Calu3 (cell line): ENCODE measurements around the gene LSAMP. TPM values are rescaled to one million over a fixed set of nuclear protein-coding genes. Genes with fewer than 3 reads are reported as not detected.
A peak's percentile ranks its signal among the peaks of the same experiment; 100 is the strongest.

Source experiments
- BruUV-seq: library from RNA; stranded (reverse); fragments of 400-500 nt; replicated peaks from 2 replicates; lab custom pipeline; 2021; lab: Mats Ljungman, UMichigan
- CTCF ChIA-PET: fragments of 300-600 bp; sonication (Branson Sonifier 250); formaldehyde crosslinking; loops from one replicate; lab custom pipeline; 2022; ENCODE audit warnings: antibody characterized with exemption; lab: Charles Lee
- DNase-seq: peaks from one replicate; pipeline ENCODE4 v3.0.0; 2022
- H3K27ac Mint-ChIP-seq: one replicate; pipeline ENCODE4 v1.8.0; 2022; ENCODE audit warnings: mixed read lengths; ENCODE audit not compliant: unreplicated experiment
- H3K27me3 Mint-ChIP-seq: one replicate; pipeline ENCODE4 v1.8.0; 2022; ENCODE audit warnings: mixed read lengths; ENCODE audit not compliant: unreplicated experiment
- H3K36me3 Mint-ChIP-seq: one replicate; pipeline ENCODE4 v1.8.0; 2022; ENCODE audit warnings: mild to moderate bottlenecking, moderate library complexity, mixed read lengths; ENCODE audit not compliant: insufficient read depth, unreplicated experiment
- H3K4me1 Mint-ChIP-seq: one replicate; pipeline ENCODE4 v1.8.0; 2022; ENCODE audit warnings: mild to moderate bottlenecking, low read depth, mixed read lengths; ENCODE audit not compliant: unreplicated experiment
- H3K4me3 Mint-ChIP-seq: one replicate; pipeline ENCODE4 v1.8.0; 2022; ENCODE audit warnings: mild to moderate bottlenecking, low read depth, moderate library complexity, mixed read lengths; ENCODE audit not compliant: unreplicated experiment
- H3K9me3 Mint-ChIP-seq: one replicate; pipeline ENCODE4 v1.8.0; 2022; ENCODE audit warnings: low read depth, mixed read lengths; ENCODE audit not compliant: unreplicated experiment
- CTCF ChIP-seq: fragments of 200-600 bp; IDR thresholded peaks from one replicate; pipeline ENCODE4 v1.8.0; 2022; ENCODE audit warnings: antibody characterized with exemption; ENCODE audit not compliant: unreplicated experiment
- intact Hi-C: fragments of 100-400 bp; cut with micrococcal nuclease; formaldehyde crosslinking; loops from one replicate; pipeline ENCODE4 v1.10.0; 2022; ENCODE audit not compliant: unreplicated experiment
- total RNA-seq: library from RNA; stranded (reverse); gene quantifications from 2 replicates; pipeline ENCODE4 v1.2.3, GENCODE V29; 2022

LSAMP gene
- total RNA-seq, 1 experiment from 2014 or later = 0.90 TPM

- no TSS peak for BruUV-seq
- CTCF ChIA-PET = no interaction called here
Measured at GRCh38 chr3:116141724-116142123, 303.6 kb downstream of the LSAMP start.

GRCh38 chr3:116140100-116140689, 305.1 kb downstream of the LSAMP start:
- DNase-seq = no peak
- no peaks in the 10 kb centered on the region for H3K4me1 Mint-ChIP-seq
- no peaks in the 10 kb centered on the region for H3K27me3 Mint-ChIP-seq
- TF ChIP-seq CTCF = peak; percentile 83
- CTCF ChIA-PET = interaction anchor here (1.0 kb wide), 1 partner anchor 314 kb away, joined by 3 read pairs; no protein-coding TSS in a partner anchor
- no TSS peak for BruUV-seq
- no peaks in the 10 kb centered on the region for H3K36me3 Mint-ChIP-seq
- no peak overlapping the region for H3K4me3 Mint-ChIP-seq
- no peak overlapping the region for H3K27ac Mint-ChIP-seq
- no peaks in the 10 kb centered on the region for H3K9me3 Mint-ChIP-seq
- intact Hi-C loops = loop anchor here (1.0 to 10.0 kb wide), 4 partner anchors 197 to 1795 kb away; no protein-coding TSS in a partner anchor

More at GRCh38 chr3:116141724-116142123, 303.6 kb downstream of the LSAMP start:
- Mint-ChIP-seq H3K4me3 (no peak overlapping the region), H3K9me3 (no peaks in the 10 kb centered on the region), H3K27me3 (no peaks in the 10 kb centered on the region), H3K27ac (no peak overlapping the region), H3K4me1 (no peaks in the 10 kb centered on the region), H3K36me3 (no peaks in the 10 kb centered on the region)
- TF ChIP-seq CTCF = no peak
- intact Hi-C loops = loop anchor here (5.0 to 10.0 kb wide), 2 partner anchors 196 to 1793 kb away; no protein-coding TSS in a partner anchor
- DNase-seq = no peak

- CTCF ChIA-PET = interaction anchor here (0.6 to 1.0 kb wide), 2 partner anchors 60 to 314 kb away, joined by 3 read pairs; no protein-coding TSS in a partner anchor
- Mint-ChIP-seq H3K4me1 (no peaks in the 10 kb centered on the region), H3K27ac (no peak overlapping the region), H3K27me3 (no peaks in the 10 kb centered on the region), H3K9me3 (no peaks in the 10 kb centered on the region), H3K36me3 (no peaks in the 10 kb centered on the region), H3K4me3 (no peak overlapping the region)
- no TSS peak for BruUV-seq
- TF ChIP-seq CTCF = no peak
- intact Hi-C loops = loop anchor here (1.0 to 10.0 kb wide), 5 partner anchors 198 to 1795 kb away; no protein-coding TSS in a partner anchor
- no peak for DNase-seq
Measured at GRCh38 chr3:116139641-116140040, 305.6 kb downstream of the LSAMP start.

- intact Hi-C loops = no loop called here
- CTCF ChIA-PET = no interaction called here
Measured at GRCh38 chr3:116135457-116136085, 309.7 kb downstream of the LSAMP start.

More at GRCh38 chr3:116135457-116136085, 309.7 kb downstream of the LSAMP start:
- no peak for DNase-seq
- H3K9me3 Mint-ChIP-seq = no peaks in the 10 kb centered on the region
- no peaks in the 10 kb centered on the region for H3K36me3 Mint-ChIP-seq
- no peak for TF ChIP-seq CTCF
- BruUV-seq = no TSS peak
- no peak overlapping the region for H3K4me3 Mint-ChIP-seq
- no peaks in the 10 kb centered on the region for H3K27me3 Mint-ChIP-seq
- H3K4me1 Mint-ChIP-seq = no peaks in the 10 kb centered on the region
- H3K27ac Mint-ChIP-seq = no peak overlapping the region
